ENCODE measurements around the gene HSPA1B. TPM values are rescaled to one million over a fixed set of nuclear protein-coding genes. Genes with fewer than 3 reads are reported as not detected.

HSPA1B gene
- total and polyA plus RNA-seq, 8 donors, result 35.9 to 165 (median 77.4) TPM

- Histone ChIP-seq H3K9me3 (no peaks in the 10 kb centered on the region), H3K4me3 (no peak overlapping the region), H3K27me3 (no peaks in the 10 kb centered on the region), H3K27ac (no peak overlapping the region), H3K36me3 (peaks cover 13 to 74% (median 37%) of the 10 kb centered on the region in 4 donors), H3K4me1 (peaks cover 9 to 28% (median 19%) of the 10 kb centered on the region in 4 donors)
- intact Hi-C loops (cut with DNase I; ENCODE audit: low total_unique reads), result no loop called here
- TF ChIP-seq POLR2A (IDR thresholded peaks at IDR 0.05) (no peak), CTCF (IDR thresholded peaks at IDR 0.05) (no peak), POLR2AphosphoS5 (IDR thresholded peaks at IDR 0.05) (no peak), EP300 (IDR thresholded peaks at IDR 0.05) (no peak)
- WGBS, 5 donors, result 51 to 72% (median 67%) methylated on average over 9 of the region's 9 CpGs
- peak in 1 of 2 donors; percentile 46 for DNase-seq
These were observed 43.6 kb downstream of the HSPA1B start for GRCh38 chr6:31871046-31871659.

- DNase-seq, result peak in 1 of 2 donors; percentile 64
- intact Hi-C loops (cut with DNase I; ENCODE audit: low total_unique reads), result no loop called here
- Histone ChIP-seq H3K27ac (peak overlapping the region in 3 of 5 donors; percentile 3 to 62 (median 47)), H3K27me3 (no peaks in the 10 kb centered on the region), H3K4me1 (peaks cover 17 to 29% (median 18%) of the 10 kb centered on the region in 4 donors), H3K9me3 (no peaks in the 10 kb centered on the region), H3K4me3 (no peak overlapping the region), H3K36me3 (peaks cover 13 to 59% (median 29%) of the 10 kb centered on the region in 4 donors)
- TF ChIP-seq EP300 (IDR thresholded peaks at IDR 0.05), result no peak
- no peak for TF ChIP-seq POLR2AphosphoS5 (IDR thresholded peaks at IDR 0.05)
- no peak for TF ChIP-seq CTCF (IDR thresholded peaks at IDR 0.05)
- TF ChIP-seq POLR2A (IDR thresholded peaks at IDR 0.05), result no peak
- WGBS, 5 donors, result 51 to 75% (median 56%) methylated on average over 4 of the region's 4 CpGs
These were observed 46.6 kb downstream of the HSPA1B start for GRCh38 chr6:31874084-31874670.

GRCh38 chr6:31874836-31875572, 47.5 kb downstream of the HSPA1B start:
- Histone ChIP-seq H3K36me3 (peaks cover 18 to 59% (median 31%) of the 10 kb centered on the region in 4 donors), H3K9me3 (no peaks in the 10 kb centered on the region), H3K4me1 (peaks cover 17 to 38% (median 24%) of the 10 kb centered on the region in 4 donors), H3K27me3 (no peaks in the 10 kb centered on the region), H3K4me3 (no peak overlapping the region), H3K27ac (peak overlapping the region; percentile 21 to 94 (median 62))
- 35 to 61% (median 43%) methylated on average over 5 of the region's 5 CpGs for WGBS, 5 donors
- no peak for DNase-seq
- TF ChIP-seq POLR2A (IDR thresholded peaks at IDR 0.05) (no peak), POLR2AphosphoS5 (IDR thresholded peaks at IDR 0.05) (no peak), EP300 (IDR thresholded peaks at IDR 0.05) (no peak), CTCF (IDR thresholded peaks at IDR 0.05) (no peak)
- intact Hi-C loops (cut with DNase I; ENCODE audit: low total_unique reads), result no loop called here

- Histone ChIP-seq H3K4me1 (peaks cover 17 to 44% (median 28%) of the 10 kb centered on the region in 4 donors), H3K27ac (peak overlapping the region; percentile 7 to 94 (median 87)), H3K36me3 (peaks cover 21 to 60% (median 33%) of the 10 kb centered on the region in 4 donors), H3K4me3 (peak overlapping the region in 2 of 4 donors; percentile 36 to 59), H3K9me3 (no peaks in the 10 kb centered on the region), H3K27me3 (no peaks in the 10 kb centered on the region)
- intact Hi-C loops (cut with DNase I; ENCODE audit: low total_unique reads), result no loop called here
- TF ChIP-seq CTCF (IDR thresholded peaks at IDR 0.05) (no peak), POLR2AphosphoS5 (IDR thresholded peaks at IDR 0.05) (no peak), EP300 (IDR thresholded peaks at IDR 0.05) (no peak), POLR2A (IDR thresholded peaks at IDR 0.05) (no peak)
- 58 to 70% (median 61%) methylated on average over 5 of the region's 5 CpGs for WGBS, 5 donors
- DNase-seq, result no peak
These were observed 48.3 kb downstream of the HSPA1B start for GRCh38 chr6:31875877-31876276.
